Neural cell (in vitro differentiated cells): ENCODE results near the gene TBXA2R. TPM values are rescaled to one million over a fixed set of nuclear protein-coding genes. Genes with fewer than 3 reads are reported as not detected.

ENCODE experiments used
- H2AFZ ChIP-seq: fragments of 200-600, 300-800 bp; sonication (generic), shearing (Covaris generic); 2 replicates; pipeline ENCODE4 v1.6.0; 2014; ENCODE audit warnings: low read depth, mild to moderate bottlenecking, antibody characterized with exemption, low read length, moderate library complexity
- H3F3A ChIP-seq: fragments of 200-600 bp; shearing (Covaris generic); 2 replicates; pipeline ENCODE4 v1.6.1; 2016; ENCODE audit warnings: mild to moderate bottlenecking, moderate library complexity, mixed read lengths, antibody characterized with exemption, low read length; ENCODE audit not compliant: insufficient read depth, poor library complexity, severe bottlenecking
- H3K27ac ChIP-seq: fragments of 200-600, 300-800 bp; sonication (generic), shearing (Covaris generic); 2 replicates; pipeline ENCODE4 v1.5.1; 2014; ENCODE audit warnings: mild to moderate bottlenecking, low read length, moderate library complexity
- H3K27me3 ChIP-seq: fragments of 300-800, 200-600 bp; sonication (generic), shearing (Covaris generic); 2 replicates; pipeline ENCODE4 v1.6.0; 2014; ENCODE audit warnings: mild to moderate bottlenecking, low read depth, low read length, moderate library complexity; ENCODE audit not compliant: insufficient read depth
- H3K36me3 ChIP-seq: fragments of 300-800, 200-600 bp; sonication (generic), shearing (Covaris generic); 2 replicates; pipeline ENCODE4 v1.5.1; 2014; ENCODE audit warnings: mild to moderate bottlenecking, antibody characterized with exemption, low read length, moderate library complexity; ENCODE audit not compliant: insufficient read depth
- H3K4me2 ChIP-seq: fragments of 300-800, 200-600 bp; sonication (generic), shearing (Covaris generic); 2 replicates; pipeline ENCODE4 v1.6.0; 2014; ENCODE audit warnings: mild to moderate bottlenecking, low read length
- H3K4me3 ChIP-seq: fragments of 300-800, 200-600 bp; sonication (generic), shearing (Covaris generic); 2 replicates; pipeline ENCODE4 v1.5.1; 2014; ENCODE audit warnings: mild to moderate bottlenecking, low read length, moderate library complexity
- H3K79me2 ChIP-seq: fragments of 200-600 bp; shearing (Covaris generic); replicated peaks from 2 replicates; pipeline ENCODE4 v1.6.0; 2014; ENCODE audit warnings: mild to moderate bottlenecking, low read length, moderate library complexity; ENCODE audit not compliant: insufficient read depth
- H3K9ac ChIP-seq: fragments of 300-800, 200-600 bp; sonication (generic), shearing (Covaris generic); 2 replicates; pipeline ENCODE4 v1.6.1; 2016; ENCODE audit warnings: mild to moderate bottlenecking, low read length, mixed read lengths
- H3K9me2 ChIP-seq: fragments of 200-600 bp; shearing (Covaris generic); 2 replicates; pipeline ENCODE4 v1.6.1; 2016; ENCODE audit warnings: mild to moderate bottlenecking, low read length, mixed read lengths; ENCODE audit not compliant: insufficient read depth
- H3K9me3 ChIP-seq: fragments of 200-600, 300-800 bp; sonication (generic), shearing (Covaris generic); 2 replicates; pipeline ENCODE4 v1.6.1; 2016; ENCODE audit warnings: mild to moderate bottlenecking, mixed run types, low read length, moderate library complexity, mixed read lengths
- H4K20me1 ChIP-seq: fragments of 200-600 bp; shearing (Covaris generic); 2 replicates; pipeline ENCODE4 v1.6.1; 2016; ENCODE audit warnings: mild to moderate bottlenecking, mixed run types; ENCODE audit not compliant: insufficient read depth
- CTCF ChIP-seq: fragments of 450-650 bp; IDR thresholded peaks from 2 replicates; pipeline ENCODE4 v1.5.1; 2014; ENCODE audit warnings: antibody characterized with exemption, mild to moderate bottlenecking, moderate library complexity; ENCODE audit not compliant: poor library complexity, severe bottlenecking
- EP300 ChIP-seq: fragments of 450-650 bp; conservative IDR thresholded peaks from 2 replicates; pipeline ENCODE4 v1.6.1; 2014; ENCODE audit warnings: antibody characterized with exemption, mild to moderate bottlenecking, moderate library complexity; ENCODE audit not compliant: poor library complexity, severe bottlenecking
- EZH2 ChIP-seq: fragments of 200-600, 300-800 bp; shearing (Covaris generic), sonication (generic); IDR thresholded peaks from 2 replicates; pipeline ENCODE4 v1.6.1; 2014; ENCODE audit warnings: antibody characterized with exemption, low read length, borderline replicate concordance, mild to moderate bottlenecking; ENCODE audit not compliant: insufficient read depth, poor library complexity, severe bottlenecking
- MXI1 ChIP-seq: fragments of 450-650 bp; conservative IDR thresholded peaks from 2 replicates; pipeline ENCODE4 v1.6.1; 2014; ENCODE audit warnings: antibody characterized with exemption, mild to moderate bottlenecking; ENCODE audit not compliant: poor library complexity, severe bottlenecking
- POLR2AphosphoS5 ChIP-seq: IDR thresholded peaks from 2 replicates; pipeline ENCODE4 v1.6.1; 2012
- SMC3 ChIP-seq: fragments of 450-650 bp; conservative IDR thresholded peaks from 2 replicates; pipeline ENCODE4 v1.6.1; 2014; ENCODE audit warnings: antibody characterized with exemption, mild to moderate bottlenecking, moderate library complexity; ENCODE audit not compliant: poor library complexity
- polyA plus RNA-seq: library from polyadenylated mRNA; depleted of rRNA; stranded (reverse); fragments of >200 nt; gene quantifications from 2 replicates; pipeline ENCODE4 v1.2.3, GENCODE V29; 2014
- TF ChIP-seq, protein P1 (sequence below): IDR thresholded peaks from 2 replicates; pipeline ENCODE4 v1.6.1; 2012; ENCODE audit warnings: borderline replicate concordance

Gene TBXA2R
- polyA plus RNA-seq, 1 donor from 2014 or later: not detected

- Histone ChIP-seq H2AFZ (no peak overlapping the region), H3K27ac (no peak overlapping the region), H3F3A (no peaks in the 10 kb centered on the region), H3K4me3 (no peak overlapping the region), H4K20me1 (no peaks in the 10 kb centered on the region), H3K79me2 (no peaks in the 10 kb centered on the region), H3K27me3 (no peaks in the 10 kb centered on the region), H3K36me3 (no peaks in the 10 kb centered on the region), H3K4me2 (no peak overlapping the region), H3K9ac (no peak overlapping the region), H3K9me2 (no peaks in the 10 kb centered on the region), H3K9me3 (no peaks in the 10 kb centered on the region)
- TF ChIP-seq POLR2AphosphoS5 (no peak), EP300 (no peak)
Measured at GRCh38 chr19:3619631-3620012, 12.9 kb upstream of the TBXA2R start.

DNA sequence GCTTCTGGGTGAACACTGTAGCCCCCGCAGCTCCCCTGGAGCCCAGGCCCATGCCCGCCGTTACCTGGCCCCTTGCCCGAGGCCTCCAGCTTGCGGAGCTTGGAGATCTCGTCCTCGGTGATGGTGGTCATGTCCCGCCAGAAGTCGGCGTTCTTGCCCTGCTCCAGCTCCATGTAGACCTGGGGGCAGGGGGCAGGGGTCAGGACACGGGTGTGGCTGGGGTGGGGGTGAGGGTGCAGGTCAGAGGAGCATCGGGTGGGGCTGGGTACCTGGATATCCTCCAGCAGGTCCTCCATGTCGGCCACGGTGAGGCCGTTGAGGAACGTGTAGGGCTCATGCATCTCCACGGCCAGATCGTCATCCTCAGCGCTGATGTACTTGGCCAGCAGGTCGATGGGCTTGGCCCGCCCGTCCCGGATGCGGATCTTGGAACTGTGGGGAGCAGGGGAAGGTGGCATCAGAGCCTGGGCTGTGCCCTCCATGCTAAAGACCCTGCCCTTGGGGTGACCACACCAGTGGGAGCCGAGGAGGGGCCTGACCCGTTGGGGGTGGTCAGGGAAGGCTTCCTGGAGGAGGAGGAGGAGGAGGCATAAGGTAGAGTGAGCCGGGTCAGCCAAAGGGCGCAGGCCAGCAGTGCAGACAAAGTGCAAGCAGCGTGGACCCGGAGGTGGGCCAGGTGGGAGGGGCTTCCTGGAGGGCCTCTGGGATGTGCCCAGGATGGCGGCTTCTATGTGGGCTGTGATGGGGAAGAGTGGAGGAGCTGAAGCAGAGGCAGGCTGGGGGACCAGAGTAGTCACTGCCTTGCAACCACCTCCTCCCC is 12.3 kb upstream of the TBXA2R start:
- Histone ChIP-seq H2AFZ (no peak overlapping the region), H3K79me2 (no peaks in the 10 kb centered on the region), H3F3A (no peaks in the 10 kb centered on the region), H3K9ac (no peak overlapping the region), H3K9me2 (no peaks in the 10 kb centered on the region), H3K9me3 (no peaks in the 10 kb centered on the region), H3K4me2 (no peak overlapping the region), H3K4me3 (no peak overlapping the region), H3K27ac (no peak overlapping the region), H3K27me3 (no peaks in the 10 kb centered on the region), H3K36me3 (no peaks in the 10 kb centered on the region), H4K20me1 (no peaks in the 10 kb centered on the region)
- no peak for TF ChIP-seq MXI1
- TF ChIP-seq SMC3: peak; percentile 9
- TF ChIP-seq POLR2AphosphoS5: no peak
- TF ChIP-seq CTCF: peak; percentile 5
- no peak for TF ChIP-seq EZH2
- TF ChIP-seq, protein P1, sequence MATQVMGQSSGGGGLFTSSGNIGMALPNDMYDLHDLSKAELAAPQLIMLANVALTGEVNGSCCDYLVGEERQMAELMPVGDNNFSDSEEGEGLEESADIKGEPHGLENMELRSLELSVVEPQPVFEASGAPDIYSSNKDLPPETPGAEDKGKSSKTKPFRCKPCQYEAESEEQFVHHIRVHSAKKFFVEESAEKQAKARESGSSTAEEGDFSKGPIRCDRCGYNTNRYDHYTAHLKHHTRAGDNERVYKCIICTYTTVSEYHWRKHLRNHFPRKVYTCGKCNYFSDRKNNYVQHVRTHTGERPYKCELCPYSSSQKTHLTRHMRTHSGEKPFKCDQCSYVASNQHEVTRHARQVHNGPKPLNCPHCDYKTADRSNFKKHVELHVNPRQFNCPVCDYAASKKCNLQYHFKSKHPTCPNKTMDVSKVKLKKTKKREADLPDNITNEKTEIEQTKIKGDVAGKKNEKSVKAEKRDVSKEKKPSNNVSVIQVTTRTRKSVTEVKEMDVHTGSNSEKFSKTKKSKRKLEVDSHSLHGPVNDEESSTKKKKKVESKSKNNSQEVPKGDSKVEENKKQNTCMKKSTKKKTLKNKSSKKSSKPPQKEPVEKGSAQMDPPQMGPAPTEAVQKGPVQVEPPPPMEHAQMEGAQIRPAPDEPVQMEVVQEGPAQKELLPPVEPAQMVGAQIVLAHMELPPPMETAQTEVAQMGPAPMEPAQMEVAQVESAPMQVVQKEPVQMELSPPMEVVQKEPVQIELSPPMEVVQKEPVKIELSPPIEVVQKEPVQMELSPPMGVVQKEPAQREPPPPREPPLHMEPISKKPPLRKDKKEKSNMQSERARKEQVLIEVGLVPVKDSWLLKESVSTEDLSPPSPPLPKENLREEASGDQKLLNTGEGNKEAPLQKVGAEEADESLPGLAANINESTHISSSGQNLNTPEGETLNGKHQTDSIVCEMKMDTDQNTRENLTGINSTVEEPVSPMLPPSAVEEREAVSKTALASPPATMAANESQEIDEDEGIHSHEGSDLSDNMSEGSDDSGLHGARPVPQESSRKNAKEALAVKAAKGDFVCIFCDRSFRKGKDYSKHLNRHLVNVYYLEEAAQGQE: no peak
